Naive thymus-derived CD4-positive, alpha-beta T cell (primary cell): ENCODE measurements around the gene GAS7. TPM values are rescaled to one million over a fixed set of nuclear protein-coding genes. Genes with fewer than 3 reads are reported as not detected.

Experiments used
- ATAC-seq: fragments of 150-1000 bp; cut with Tn5 transposase; 2 replicates; pipeline ENCODE4 v1.10.0; 2021; ENCODE audit warnings: mild to moderate bottlenecking, moderate library complexity
- CTCF ChIA-PET: fragments of 350-600 bp; sonication (Branson Sonifier 250); formaldehyde crosslinking; loops from one replicate; lab custom pipeline; 2021; ENCODE audit warnings: antibody characterized with exemption; lab: Charles Lee
- POLR2A ChIA-PET: fragments of 350-600 bp; sonication (Branson Sonifier 250); formaldehyde crosslinking; loops from one replicate; lab custom pipeline; 2021; ENCODE audit warnings: antibody characterized with exemption, inconsistent platforms; lab: Charles Lee
- DNase-seq, 9 donors: peaks; one replicate each; pipeline versions ENCODE4 v3.0.0 to v3.0.0-alpha.2; 2020 to 2022; ENCODE audit warnings: mixed read lengths in 1 of 9
- H3K27ac ChIP-seq: one replicate; pipeline ENCODE4 v1.7.0; 2013; ENCODE audit warnings: mild to moderate bottlenecking, low read depth, low read length, moderate library complexity
- H3K27me3 ChIP-seq, 2 donors: one replicate each; pipeline ENCODE4 v1.7.0; 2013; ENCODE audit warnings: low read length in 2 of 2, mild to moderate bottlenecking in 2 of 2, moderate library complexity in 2 of 2; ENCODE audit not compliant: control insufficient read depth in 2 of 2, insufficient read depth in 2 of 2
- H3K36me3 ChIP-seq, 3 experiments: 1 replicate in 2 of 3; 2 replicates in 1 of 3; pipeline ENCODE4 v1.7.0; 2013; ENCODE audit warnings: low read length in 3 of 3, mild to moderate bottlenecking in 3 of 3, moderate library complexity in 1 of 3; ENCODE audit not compliant: insufficient read depth in 3 of 3, control insufficient read depth in 2 of 3
- H3K4me1 ChIP-seq, 2 donors: one replicate each; pipeline ENCODE4 v1.7.0; 2013; ENCODE audit warnings: low read length in 2 of 2, mild to moderate bottlenecking in 2 of 2, moderate library complexity in 1 of 2; ENCODE audit not compliant: control insufficient read depth in 2 of 2, insufficient read depth in 2 of 2
- H3K4me3 ChIP-seq: 2 replicates; pipeline ENCODE4 v1.7.0; 2013; ENCODE audit warnings: mild to moderate bottlenecking, low read length
- H3K9me3 ChIP-seq, 3 experiments: 1 replicate in 2 of 3; 2 replicates in 1 of 3; pipeline ENCODE4 v1.7.0; 2013; ENCODE audit warnings: low read length in 3 of 3; ENCODE audit not compliant: control insufficient read depth in 2 of 3
- H3K27ac Mint-ChIP-seq, 9 donors: one replicate each; pipeline ENCODE4 v1.8.0; 2020 to 2022; ENCODE audit warnings: mixed read lengths in 9 of 9, mild to moderate bottlenecking in 8 of 9, moderate library complexity in 5 of 9, inconsistent platforms in 2 of 9
- H3K27me3 Mint-ChIP-seq, 5 donors: one replicate each; pipeline ENCODE4 v1.8.0; 2021 to 2022; ENCODE audit warnings: mixed read lengths in 5 of 5, mild to moderate bottlenecking in 1 of 5
- H3K36me3 Mint-ChIP-seq, 5 donors: one replicate each; pipeline ENCODE4 v1.8.0; 2020 to 2022; ENCODE audit warnings: mixed read lengths in 5 of 5, mild to moderate bottlenecking in 3 of 5, inconsistent platforms in 1 of 5
- H3K4me1 Mint-ChIP-seq, 7 donors: one replicate each; pipeline ENCODE4 v1.8.0; 2020 to 2022; ENCODE audit warnings: mixed read lengths in 7 of 7, mild to moderate bottlenecking in 3 of 7, inconsistent platforms in 1 of 7
- H3K4me3 Mint-ChIP-seq, 10 donors: one replicate each; pipeline ENCODE4 v1.8.0; 2020 to 2022; ENCODE audit warnings: mild to moderate bottlenecking in 10 of 10, mixed read lengths in 10 of 10, moderate library complexity in 6 of 10, inconsistent platforms in 2 of 10
- H3K9me3 Mint-ChIP-seq, 11 donors: one replicate each; pipeline ENCODE4 v1.8.0; 2020 to 2022; ENCODE audit warnings: mixed read lengths in 11 of 11, mild to moderate bottlenecking in 4 of 11, inconsistent platforms in 1 of 11, moderate library complexity in 1 of 11
- intact Hi-C, 2 donors: fragments of 100-400 bp; cut with micrococcal nuclease; formaldehyde crosslinking; loops; one replicate each; pipeline ENCODE4 v1.15.1; 2023
- polyA plus RNA-seq, 2 donors: library from polyadenylated mRNA; unstranded; fragments of 300-500 nt; fragmentation: Illumina TruSeq; gene quantifications; one replicate each; pipeline ENCODE4 v1.2.3, GENCODE V29; 2021
- total RNA-seq, 6 experiments: library from RNA in 5 of 6; stranded (reverse) in 5 of 6; gene quantifications; 1 replicate in 5 of 6; 2 replicates in 1 of 6; pipeline ENCODE4 v1.2.3 and lab custom pipeline; 2021 to 2026

The GAS7 gene
- total and polyA plus RNA-seq, 7 experiments from 2014 or later, result 0.09 to 54.3 (median 3.3) TPM

- H3K4me3 Mint-ChIP-seq, result no peak overlapping the region
Observed at GRCh38 chr17:9942885-9943284, 255.5 kb downstream of the GAS7 start.

DNA sequence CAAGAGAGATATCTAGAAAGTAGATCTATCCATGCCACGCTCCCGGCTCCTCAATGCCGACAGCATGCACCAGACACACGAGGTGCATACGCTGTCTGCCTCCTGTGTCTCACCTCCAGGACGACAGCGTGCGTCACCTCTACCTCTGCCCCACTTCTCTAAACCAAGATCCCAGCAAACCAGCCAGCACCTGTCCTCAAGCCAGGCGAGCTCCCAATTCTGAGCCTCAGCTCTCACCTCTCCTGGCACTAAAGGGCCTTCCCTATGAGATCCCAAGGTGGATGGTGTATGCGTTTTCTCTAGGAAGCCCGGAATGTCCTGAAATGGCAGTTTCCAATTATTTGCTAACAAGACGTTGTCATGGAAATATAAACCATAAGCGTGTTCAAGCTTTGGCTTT, 257.1 kb downstream of the GAS7 start:
- Mint-ChIP-seq H3K27me3 (peaks cover 0 to 10% (median 0%) of the 10 kb centered on the region in 5 donors), H3K36me3 (no peaks in the 10 kb centered on the region), H3K9me3 (peaks cover 0 to 10% (median 0%) of the 10 kb centered on the region in 11 donors), H3K27ac (no peak overlapping the region), H3K4me3 (no peak overlapping the region), H3K4me1 (no peaks in the 10 kb centered on the region)
- Histone ChIP-seq H3K36me3 (no peaks in the 10 kb centered on the region), H3K9me3 (peaks cover 0 to 7% (median 0%) of the 10 kb centered on the region in 3 experiments), H3K27me3 (no peaks in the 10 kb centered on the region), H3K27ac (no peak overlapping the region), H3K4me3 (no peak overlapping the region), H3K4me1 (no peaks in the 10 kb centered on the region)
- intact Hi-C loops, result no loop called here
- CTCF ChIA-PET, result no interaction called here
- POLR2A ChIA-PET, result no interaction called here
- DNase-seq, result no peak
- no peak for ATAC-seq

More at GRCh38 chr17:9942885-9943284, 255.5 kb downstream of the GAS7 start:
- no peak overlapping the region for H3K27ac Mint-ChIP-seq
- H3K36me3 Mint-ChIP-seq, result no peaks in the 10 kb centered on the region
- ChIA-PET CTCF (no interaction called here), POLR2A (no interaction called here)
- DNase-seq (no peak), ATAC-seq (no peak)
- Histone ChIP-seq H3K27me3 (no peaks in the 10 kb centered on the region), H3K4me1 (no peaks in the 10 kb centered on the region), H3K4me3 (no peak overlapping the region), H3K36me3 (no peaks in the 10 kb centered on the region), H3K9me3 (peaks cover 0 to 7% (median 0%) of the 10 kb centered on the region in 3 experiments), H3K27ac (no peak overlapping the region)
- H3K9me3 Mint-ChIP-seq, result peaks cover 0 to 10% (median 0%) of the 10 kb centered on the region in 11 donors
- H3K27me3 Mint-ChIP-seq, result peaks cover 0 to 10% (median 0%) of the 10 kb centered on the region in 5 donors
- H3K4me1 Mint-ChIP-seq, result no peaks in the 10 kb centered on the region
- intact Hi-C loops, result no loop called here

GRCh38 chr17:9940841-9941240, 257.6 kb downstream of the GAS7 start:
- H3K9me3 Mint-ChIP-seq, result peaks cover 0 to 10% (median 0%) of the 10 kb centered on the region in 11 donors
- no peaks in the 10 kb centered on the region for H3K27me3 ChIP-seq
- no peaks in the 10 kb centered on the region for H3K4me1 ChIP-seq
- CTCF ChIA-PET, result no interaction called here
- H3K9me3 ChIP-seq, result peaks cover 0 to 7% (median 0%) of the 10 kb centered on the region in 3 experiments
- no peak overlapping the region for H3K4me3 Mint-ChIP-seq
- no peaks in the 10 kb centered on the region for H3K36me3 Mint-ChIP-seq
- DNase-seq (no peak), ATAC-seq (no peak)
- no peak overlapping the region for H3K4me3 ChIP-seq
- intact Hi-C loops, result no loop called here
- H3K36me3 ChIP-seq, result no peaks in the 10 kb centered on the region
- POLR2A ChIA-PET, result no interaction called here
- peaks cover 0 to 10% (median 0%) of the 10 kb centered on the region in 5 donors for H3K27me3 Mint-ChIP-seq
- H3K27ac ChIP-seq, result no peak overlapping the region
- H3K4me1 Mint-ChIP-seq, result no peaks in the 10 kb centered on the region
- no peak overlapping the region for H3K27ac Mint-ChIP-seq

DNA sequence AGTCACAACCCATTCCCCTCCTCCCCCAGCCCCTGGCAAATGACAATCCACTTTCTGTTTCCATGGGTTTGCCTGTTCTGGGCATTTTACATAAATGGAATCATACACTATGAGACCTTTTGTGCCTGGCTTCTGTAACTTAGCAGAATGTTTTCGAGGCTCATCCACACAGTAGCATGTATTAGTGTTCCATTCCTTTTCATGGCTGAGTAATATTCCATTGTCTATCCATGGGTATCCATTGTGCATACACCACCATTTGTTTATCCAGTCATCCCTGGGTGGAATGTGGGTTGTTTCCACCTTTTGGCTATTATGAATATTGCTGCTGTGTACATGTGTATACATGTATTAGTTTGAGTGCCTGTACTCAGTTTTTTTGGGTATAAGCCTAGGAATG, 259.6 kb downstream of the GAS7 start:
- CTCF ChIA-PET, result no interaction called here
- no peak overlapping the region for H3K27ac ChIP-seq

DNA sequence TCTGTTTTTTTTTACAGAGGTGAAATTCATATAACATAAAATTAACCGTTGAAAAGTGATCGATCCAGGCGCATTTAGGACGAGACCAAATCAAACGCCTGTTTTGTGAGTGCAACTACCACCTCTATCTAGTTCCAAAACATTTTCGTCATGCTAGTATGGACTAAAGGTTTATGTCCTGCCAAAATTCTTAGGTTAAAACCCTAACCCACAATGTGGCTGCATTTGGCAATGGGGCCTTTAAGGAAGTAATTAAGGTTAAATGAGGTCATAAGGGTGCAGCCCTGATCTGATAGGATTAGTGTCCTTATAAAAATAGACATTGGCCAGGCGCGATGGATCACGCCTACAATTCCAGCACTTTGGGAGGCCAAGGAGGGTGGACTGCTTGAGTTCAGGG, 260.5 kb downstream of the GAS7 start:
- H3K9me3 ChIP-seq, result peaks cover 0 to 7% (median 0%) of the 10 kb centered on the region in 3 experiments
- H3K36me3 ChIP-seq, result no peaks in the 10 kb centered on the region
- ChIA-PET POLR2A (no interaction called here), CTCF (no interaction called here)
- Mint-ChIP-seq H3K9me3 (peaks cover 0 to 10% (median 0%) of the 10 kb centered on the region in 11 donors), H3K4me1 (no peaks in the 10 kb centered on the region), H3K4me3 (no peak overlapping the region), H3K27ac (no peak overlapping the region), H3K27me3 (peaks cover 0 to 5% (median 0%) of the 10 kb centered on the region in 5 donors), H3K36me3 (no peaks in the 10 kb centered on the region)
- H3K4me1 ChIP-seq, result no peaks in the 10 kb centered on the region
- intact Hi-C loops, result no loop called here
- ATAC-seq (no peak), DNase-seq (no peak)
- no peaks in the 10 kb centered on the region for H3K27me3 ChIP-seq
- H3K4me3 ChIP-seq, result no peak overlapping the region
- H3K27ac ChIP-seq, result no peak overlapping the region

More for the DNA sequence above, 259.6 kb downstream of the GAS7 start:
- no peaks in the 10 kb centered on the region for H3K36me3 ChIP-seq
- H3K4me3 ChIP-seq, result no peak overlapping the region
- no peak overlapping the region for H3K4me3 Mint-ChIP-seq
- H3K9me3 Mint-ChIP-seq, result peaks cover 0 to 10% (median 0%) of the 10 kb centered on the region in 11 donors
- H3K27ac Mint-ChIP-seq, result no peak overlapping the region
- peaks cover 0 to 10% (median 0%) of the 10 kb centered on the region in 5 donors for H3K27me3 Mint-ChIP-seq
- ATAC-seq (no peak), DNase-seq (no peak)
- H3K36me3 Mint-ChIP-seq, result no peaks in the 10 kb centered on the region
- no peaks in the 10 kb centered on the region for H3K27me3 ChIP-seq
- POLR2A ChIA-PET, result no interaction called here
- intact Hi-C loops, result no loop called here
- H3K9me3 ChIP-seq, result peaks cover 0 to 7% (median 0%) of the 10 kb centered on the region in 3 experiments
- H3K4me1 ChIP-seq, result no peaks in the 10 kb centered on the region
- H3K4me1 Mint-ChIP-seq, result no peaks in the 10 kb centered on the region

DNA sequence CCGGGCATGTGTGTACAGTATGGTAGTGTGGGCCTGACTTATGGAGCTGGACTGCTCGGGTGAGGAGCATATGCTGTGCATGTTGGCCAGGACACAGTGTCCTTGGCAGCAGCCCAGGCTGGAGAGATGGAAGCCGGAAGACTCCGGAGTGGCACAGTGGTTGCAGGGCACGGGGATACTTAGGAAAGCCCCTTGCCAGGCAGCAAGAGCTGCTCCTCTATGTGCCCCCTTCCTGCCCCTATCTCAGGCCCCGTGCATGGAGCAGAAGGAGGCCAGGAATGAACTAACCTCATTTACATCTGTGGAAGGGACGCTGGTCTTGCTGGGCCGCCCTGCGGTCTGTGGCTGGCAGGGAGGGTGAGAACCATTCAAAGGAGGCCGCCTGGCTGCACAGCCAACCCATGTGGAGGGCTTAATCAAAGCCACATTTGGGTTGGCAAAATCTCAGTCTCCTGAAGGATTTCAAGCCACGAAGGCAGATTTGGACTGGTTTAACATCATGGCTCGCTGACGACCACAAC, 261.1 kb downstream of the GAS7 start:
- Mint-ChIP-seq H3K4me3 (no peak overlapping the region), H3K9me3 (peaks cover 0 to 10% (median 0%) of the 10 kb centered on the region in 11 donors), H3K27ac (no peak overlapping the region), H3K27me3 (peaks cover 0 to 5% (median 0%) of the 10 kb centered on the region in 5 donors), H3K4me1 (no peaks in the 10 kb centered on the region), H3K36me3 (no peaks in the 10 kb centered on the region)
- intact Hi-C loops, result no loop called here
- Histone ChIP-seq H3K9me3 (peaks cover 0 to 7% (median 0%) of the 10 kb centered on the region in 3 experiments), H3K36me3 (no peaks in the 10 kb centered on the region), H3K4me1 (no peaks in the 10 kb centered on the region), H3K4me3 (no peak overlapping the region), H3K27ac (no peak overlapping the region), H3K27me3 (no peaks in the 10 kb centered on the region)
- ChIA-PET CTCF (no interaction called here), POLR2A (no interaction called here)
- no peak for DNase-seq
- ATAC-seq, result no peak

DNA sequence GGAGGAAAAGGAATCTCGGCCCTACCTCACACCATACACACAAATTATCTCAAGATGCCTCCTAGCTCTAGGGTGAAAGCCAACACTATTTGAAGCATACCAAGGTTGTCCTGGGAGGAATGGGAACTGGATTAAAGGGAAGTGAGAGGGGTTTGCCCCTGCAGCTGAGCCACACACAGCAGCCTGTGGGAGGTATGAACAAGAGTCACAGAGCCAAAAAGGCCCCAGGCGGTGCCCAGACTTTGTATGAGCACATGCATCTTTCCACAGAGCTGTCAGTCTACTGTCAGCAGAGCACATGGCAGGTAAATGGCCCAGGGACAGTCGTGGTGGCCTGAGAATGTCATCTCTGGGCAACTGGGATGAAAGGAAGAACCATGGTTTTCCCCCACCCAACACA, 262.3 kb downstream of the GAS7 start:
- no peak overlapping the region for H3K27ac Mint-ChIP-seq
- no peaks in the 10 kb centered on the region for H3K36me3 Mint-ChIP-seq
- POLR2A ChIA-PET, result no interaction called here
- no peak for DNase-seq
- H3K27me3 ChIP-seq, result no peaks in the 10 kb centered on the region
- peaks cover 0 to 5% (median 0%) of the 10 kb centered on the region in 5 donors for H3K27me3 Mint-ChIP-seq
- H3K36me3 ChIP-seq, result no peaks in the 10 kb centered on the region
- no peak for ATAC-seq
- H3K27ac ChIP-seq, result no peak overlapping the region
- intact Hi-C loops, result no loop called here
- no peak overlapping the region for H3K4me3 ChIP-seq
- peaks cover 0 to 7% (median 0%) of the 10 kb centered on the region in 3 experiments for H3K9me3 ChIP-seq
- H3K4me1 ChIP-seq, result no peaks in the 10 kb centered on the region
- CTCF ChIA-PET, result no interaction called here
- no peaks in the 10 kb centered on the region for H3K4me1 Mint-ChIP-seq
- H3K4me3 Mint-ChIP-seq, result no peak overlapping the region
- H3K9me3 Mint-ChIP-seq, result peaks cover 0 to 10% (median 0%) of the 10 kb centered on the region in 11 donors
